Pancreas (tissue), 10 donors: Measurements from ENCODE around the gene CNOT11. TPM values are rescaled to one million over a fixed set of nuclear protein-coding genes. Genes with fewer than 3 reads are reported as not detected.

Source experiments
- ATAC-seq, 4 donors: fragments of 200-7000 bp; cut with Tn5 transposase; one replicate each; pipeline versions ENCODE4 v1.8.0 to v1.9.1; 2020; ENCODE audit warnings: mild to moderate bottlenecking in 4 of 4, moderate library complexity in 4 of 4
- DNase-seq, 6 donors: peaks; one replicate each; pipeline ENCODE4 v3.0.0-alpha.2; 2020
- FAIRE-seq: peaks from 2 replicates; lab custom pipeline; 2012; peaks lifted over from hg19 to GRCh38; lab: Jason Lieb, UNC
- H3K27ac ChIP-seq, 4 donors: fragments of 200-600 bp; sonication (generic); 1 replicate in 3 of 4; 2 replicates in 1 of 4; pipeline versions ENCODE4 v1.5.0 to v1.8.0; 2020
- H3K27me3 ChIP-seq, 4 donors: fragments of 200-600 bp; one replicate each; pipeline ENCODE4 v1.8.0; 2021
- H3K36me3 ChIP-seq, 3 donors: fragments of 200-600 bp; sonication (generic) in 1 of 3; one replicate each; pipeline versions ENCODE4 v1.5.0 to v1.8.0; 2020 to 2021
- H3K4me1 ChIP-seq, 3 donors: fragments of 200-600 bp; one replicate each; pipeline ENCODE4 v1.8.0; 2021
- H3K4me3 ChIP-seq, 4 donors: fragments of 200-600 bp; sonication (generic) in 2 of 4; one replicate each; pipeline versions ENCODE4 v1.5.0 to v1.8.0; 2020 to 2021
- H3K9me3 ChIP-seq, 4 donors: fragments of 200-600 bp; one replicate each; pipeline ENCODE4 v1.8.0; 2021
- CTCF ChIP-seq, 4 donors: fragments of 200-600 bp; sonication (generic) in 3 of 4; IDR thresholded peaks; one replicate each; pipeline versions ENCODE4 v1.5.0 to v1.8.0; 2021; ENCODE audit warnings: antibody characterized with exemption in 4 of 4
- WGBS, 2 donors: extraction: QIAGEN DNeasy Blood & Tissue Kit; methylation state at CpG; one replicate each; pipeline ENCODE4 v1.1.7; 2013; 5-methylcytosine and 5-hydroxymethylcytosine counted together
- intact Hi-C, 3 donors: fragments of 100-400 bp; cut with DNase I; formaldehyde crosslinking; loops; one replicate each; pipeline versions ENCODE4 v1.11.1 to v1.14.2; 2022
- polyA plus RNA-seq, 2 donors: library from polyadenylated mRNA; stranded (reverse); fragments of 200-250 nt; gene quantifications; one replicate each; pipeline ENCODE4 v1.2.3, GENCODE V29; 2013
- total RNA-seq, 6 donors: library from RNA; stranded (reverse); fragmentation: NEBNext Ultra II Directional in 4 of 6; extraction: Animal tissue kit (Norgen Biotek cat#: 25700) in 4 of 6; gene quantifications; one replicate each; pipeline versions ENCODE4 v1.2.1 to v1.2.4, GENCODE V29; 2021 to 2023
- donor health status: healthy with polysubstance abuse.
- donor health status: DM: no; HTN: no; CAD: no; lungs with moderate emphysema.
- donor health status: DM: no; HTN: no; CAD: no.
- donor health status: control.
- donor health status: control.
- donor health status: Bipolar disorder and iron deficiency.
- donor health status: DM: yes; HTN: yes; CAD: no.
- donor health status: DM: no; HTN: no; CAD: no.
- donor health status: DM: no; HTN: no; CAD: no.
- donor health status: DM: yes; HTN: yes; CAD: no.

CNOT11 gene
- total and polyA plus RNA-seq, 8 donors = 10.2 to 25.4 (median 17.6) TPM

GRCh38 chr2:101297383-101297782, 44.7 kb downstream of the CNOT11 start:
- H3K27me3 ChIP-seq = no peaks in the 10 kb centered on the region
- no peak for TF ChIP-seq CTCF (IDR thresholded peaks at IDR 0.05)
- 73 to 81% methylated on average over 2 of the region's 2 CpGs for WGBS, 2 donors
- no peak overlapping the region for H3K27ac ChIP-seq
- DNase-seq (no peak), FAIRE-seq (no peak), ATAC-seq (no peak)
- H3K36me3 ChIP-seq = peaks cover 0 to 7% (median 3%) of the 10 kb centered on the region in 3 donors
- peaks cover 5 to 19% (median 9%) of the 10 kb centered on the region in 3 donors for H3K4me1 ChIP-seq
- intact Hi-C loops = no loop called here
- no peaks in the 10 kb centered on the region for H3K9me3 ChIP-seq
- no peak overlapping the region for H3K4me3 ChIP-seq

- TF ChIP-seq CTCF (IDR thresholded peaks at IDR 0.05) = no peak
- Histone ChIP-seq H3K27me3 (no peaks in the 10 kb centered on the region), H3K4me3 (no peak overlapping the region), H3K9me3 (no peaks in the 10 kb centered on the region), H3K36me3 (no peaks in the 10 kb centered on the region), H3K27ac (no peak overlapping the region), H3K4me1 (peaks cover 12 to 20% (median 14%) of the 10 kb centered on the region in 3 donors)
- intact Hi-C loops = no loop called here
- WGBS, 2 donors = 46 to 51% methylated on average over 6 of the region's 6 CpGs
- DNase-seq (no peak), FAIRE-seq (no peak), ATAC-seq (no peak)
Measured at GRCh38 chr2:101299604-101300003, 46.9 kb downstream of the CNOT11 start.

- 84 to 90% methylated on average over 1 of the region's 1 CpG for WGBS, 2 donors
- peaks cover 12 to 25% (median 20%) of the 10 kb centered on the region in 3 donors for H3K4me1 ChIP-seq
- no peak for FAIRE-seq
- DNase-seq = no peak
- H3K4me3 ChIP-seq = no peak overlapping the region
- no peaks in the 10 kb centered on the region for H3K36me3 ChIP-seq
- H3K9me3 ChIP-seq = no peaks in the 10 kb centered on the region
- no peak overlapping the region for H3K27ac ChIP-seq
- ATAC-seq = no peak
- no peak for TF ChIP-seq CTCF (IDR thresholded peaks at IDR 0.05)
- intact Hi-C loops = no loop called here
- no peaks in the 10 kb centered on the region for H3K27me3 ChIP-seq
Measured at GRCh38 chr2:101300164-101300563, 47.5 kb downstream of the CNOT11 start.

- FAIRE-seq (no peak), ATAC-seq (no peak), DNase-seq (no peak)
- 76 to 92% methylated on average over 7 of the region's 7 CpGs for WGBS, 2 donors
- no peak for TF ChIP-seq CTCF (IDR thresholded peaks at IDR 0.05)
- no peak overlapping the region for H3K4me3 ChIP-seq
- no peaks in the 10 kb centered on the region for H3K9me3 ChIP-seq
- H3K27ac ChIP-seq = no peak overlapping the region
- no peaks in the 10 kb centered on the region for H3K36me3 ChIP-seq
- intact Hi-C loops = no loop called here
- peaks cover 11 to 31% (median 24%) of the 10 kb centered on the region in 3 donors for H3K4me1 ChIP-seq
- no peaks in the 10 kb centered on the region for H3K27me3 ChIP-seq
Measured at GRCh38 chr2:101300836-101301235, 48.1 kb downstream of the CNOT11 start.

DNA sequence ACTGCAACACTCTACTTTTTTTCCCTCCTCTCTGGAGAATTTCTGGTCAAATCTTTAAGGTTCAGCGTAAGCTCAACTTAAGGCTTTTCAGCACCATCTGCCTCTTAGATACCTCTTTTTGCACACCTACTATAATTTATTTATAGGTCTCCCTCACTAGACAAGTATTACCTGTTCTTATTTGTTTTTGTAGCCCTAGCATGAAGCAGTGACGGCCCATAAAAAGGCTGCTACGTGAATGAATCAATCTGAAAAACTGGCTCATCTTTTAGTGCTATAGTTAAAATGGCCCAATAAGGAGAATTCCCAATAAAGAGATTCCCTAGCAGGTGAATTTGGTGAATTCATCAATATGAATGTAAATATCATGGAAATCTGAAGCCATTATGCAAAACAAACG, 49.3 kb downstream of the CNOT11 start:
- intact Hi-C loops = no loop called here
- DNase-seq (no peak), ATAC-seq (no peak), FAIRE-seq (no peak)
- H3K4me3 ChIP-seq = no peak overlapping the region
- TF ChIP-seq CTCF (IDR thresholded peaks at IDR 0.05) = no peak
- H3K36me3 ChIP-seq = no peaks in the 10 kb centered on the region
- 47 to 56% methylated on average over 4 of the region's 4 CpGs for WGBS, 2 donors
- no peaks in the 10 kb centered on the region for H3K9me3 ChIP-seq
- no peak overlapping the region for H3K27ac ChIP-seq
- H3K4me1 ChIP-seq = peaks cover 9 to 31% (median 25%) of the 10 kb centered on the region in 3 donors
- no peaks in the 10 kb centered on the region for H3K27me3 ChIP-seq
